Keratinocyte (primary cell): ENCODE measurements around the gene HECTD4. TPM values are rescaled to one million over a fixed set of nuclear protein-coding genes. Genes with fewer than 3 reads are reported as not detected.

ENCODE experiments used
- DNase-seq: peaks from one replicate; pipeline ENCODE4 v3.0.0-alpha.2; 2011; ENCODE audit warnings: low read depth, missing footprints, low spot score
- FAIRE-seq: peaks from 2 replicates; lab custom pipeline; 2011; peaks lifted over from hg19 to GRCh38; lab: Jason Lieb, UNC
- H2AFZ ChIP-seq: 2 replicates; pipeline ENCODE4 v1.6.0; 2012; ENCODE audit warnings: low read length, control low read depth, inconsistent platforms; ENCODE audit not compliant: control insufficient read depth
- H3K27ac ChIP-seq: 2 replicates; pipeline ENCODE4 v1.5.1; 2011; ENCODE audit warnings: low read length; ENCODE audit not compliant: control insufficient read depth, insufficient read depth
- H3K27me3 ChIP-seq: 3 replicates; pipeline ENCODE4 v1.6.0; 2011; ENCODE audit warnings: low read length; ENCODE audit not compliant: control insufficient read depth, insufficient read depth; ENCODE audit errors: extremely low read depth
- H3K36me3 ChIP-seq, 2 experiments: 2 replicates in 1 of 2; 3 replicates in 1 of 2; pipeline ENCODE4 v1.5.1; 2011; ENCODE audit warnings: low read length in 2 of 2, mild to moderate bottlenecking in 1 of 2; ENCODE audit not compliant: control insufficient read depth in 2 of 2, insufficient read depth in 2 of 2; ENCODE audit errors: extremely low read depth in 1 of 2
- H3K4me1 ChIP-seq: 3 replicates; pipeline ENCODE4 v1.5.1; 2011; ENCODE audit warnings: low read length; ENCODE audit not compliant: control insufficient read depth, insufficient read depth; ENCODE audit errors: extremely low read depth
- H3K4me2 ChIP-seq: 3 replicates; pipeline ENCODE4 v1.6.0; 2011; ENCODE audit warnings: low read depth, low read length; ENCODE audit not compliant: control insufficient read depth, insufficient read depth; ENCODE audit errors: extremely low read depth
- H3K4me3 ChIP-seq, 3 experiments: fragments of 200-600 bp in 1 of 3; sonication (generic) in 1 of 3; 2 replicates in 2 of 3; 3 replicates in 1 of 3; pipeline ENCODE4 v1.5.1; 2011 to 2016; ENCODE audit warnings: low read length in 3 of 3, mild to moderate bottlenecking in 3 of 3, control low read depth in 2 of 3, inconsistent platforms in 1 of 3, low read depth in 1 of 3, mixed read lengths in 1 of 3, mixed run types in 1 of 3, moderate library complexity in 1 of 3; ENCODE audit not compliant: control insufficient read depth in 2 of 3, insufficient read depth in 2 of 3; ENCODE audit errors: extremely low read depth in 1 of 3
- H3K79me2 ChIP-seq: 2 replicates; pipeline ENCODE4 v1.6.0; 2012; ENCODE audit warnings: low read length; ENCODE audit not compliant: control insufficient read depth, insufficient read depth
- H3K9ac ChIP-seq: 3 replicates; pipeline ENCODE4 v1.6.0; 2011; ENCODE audit warnings: low read length; ENCODE audit not compliant: control insufficient read depth, insufficient read depth; ENCODE audit errors: extremely low read depth
- H3K9me1 ChIP-seq: 3 replicates; pipeline ENCODE4 v1.6.0; 2011; ENCODE audit warnings: low read length; ENCODE audit not compliant: control insufficient read depth, insufficient read depth; ENCODE audit errors: extremely low read depth
- H3K9me3 ChIP-seq: 2 replicates; pipeline ENCODE4 v1.5.1; 2012; ENCODE audit warnings: low read depth, low read length; ENCODE audit not compliant: control insufficient read depth
- H4K20me1 ChIP-seq: 3 replicates; pipeline ENCODE4 v1.6.0; 2011; ENCODE audit warnings: low read length; ENCODE audit not compliant: control insufficient read depth, insufficient read depth; ENCODE audit errors: extremely low read depth
- EZH2 ChIP-seq: IDR thresholded peaks from one replicate; pipeline ENCODE4 v1.6.1; 2012; ENCODE audit warnings: inconsistent platforms, mild to moderate bottlenecking, low read length, moderate library complexity
- dilution Hi-C: fragments of 300-500 bp; cut with MboI; formaldehyde crosslinking; loops from one replicate; pipeline ENCODE4 v1.7.0; 2020; ENCODE audit warnings: low sequenced_read_pairs; ENCODE audit not compliant: extremely low pct_ligation_motif_present
- polyA plus RNA-seq, 5 experiments: library from polyadenylated mRNA; depleted of rRNA in 3 of 5; stranded (reverse) in 3 of 5; stranded (forward) in 1 of 5; unstranded in 1 of 5; fragments of >200 nt; gene quantifications; 1 replicate in 1 of 5; 2 replicates in 3 of 5; 3 replicates in 1 of 5; pipeline versions ENCODE4 v1.2.1 to v1.2.3, GENCODE V29; 2011 to 2012; ENCODE audit warnings: missing spikeins in 2 of 5, low read depth in 1 of 5, low replicate concordance in 1 of 5
- TF ChIP-seq, protein P1 (sequence below), 3 experiments: IDR thresholded peaks in 1 of 3; conservative IDR thresholded peaks in 1 of 3; optimal IDR thresholded peaks in 1 of 3; 2 replicates in 2 of 3; 3 replicates in 1 of 3; pipeline versions ENCODE3 to v1.5.1; 2011; ENCODE audit warnings: low read length in 3 of 3, mild to moderate bottlenecking in 3 of 3, moderate library complexity in 2 of 3, control low read depth in 1 of 3, inconsistent platforms in 1 of 3; ENCODE audit not compliant: insufficient read depth in 2 of 3; ENCODE audit errors: extremely low read depth in 1 of 3

HECTD4 gene
- polyA plus RNA-seq, 1 donor (not counting 4 experiments of a cell fraction or from before 2014, with no cell fraction given), result 7.5 TPM

DNA sequence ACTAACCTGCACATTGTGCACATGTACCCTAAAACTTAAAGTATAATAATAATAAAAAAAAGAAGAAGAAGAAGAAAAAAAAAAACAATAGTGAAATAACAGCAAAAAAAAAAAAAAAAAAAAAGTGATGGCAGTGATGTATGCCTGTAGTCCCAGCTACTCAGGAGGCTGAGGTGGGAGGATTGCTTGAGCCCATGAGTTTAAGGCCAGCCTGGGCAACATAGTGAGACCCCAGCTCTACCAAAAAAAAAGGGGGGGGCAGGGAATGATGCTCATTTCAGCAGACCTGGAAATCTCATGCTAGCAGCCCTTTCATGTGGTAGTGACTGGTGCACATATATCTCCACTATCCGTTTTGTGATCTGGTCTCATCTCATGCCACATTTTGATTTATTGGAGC, 236.1 kb downstream of the HECTD4 start:
- H3K4me3 ChIP-seq, result no peak overlapping the region
- peaks cover 19 to 38% of the 10 kb centered on the region in 2 experiments for H3K36me3 ChIP-seq
- H3K27ac ChIP-seq, result no peak overlapping the region
- no peak for DNase-seq
- H3K4me1 ChIP-seq, result peaks cover 10% of the 10 kb centered on the region
- dilution Hi-C loops, result no loop called here
- H3K9me3 ChIP-seq, result no peaks in the 10 kb centered on the region
- H4K20me1 ChIP-seq, result no peaks in the 10 kb centered on the region
- H3K9me1 ChIP-seq, result peaks cover 2% of the 10 kb centered on the region
- H3K4me2 ChIP-seq, result no peak overlapping the region
- no peak overlapping the region for H2AFZ ChIP-seq
- TF ChIP-seq, protein P1, sequence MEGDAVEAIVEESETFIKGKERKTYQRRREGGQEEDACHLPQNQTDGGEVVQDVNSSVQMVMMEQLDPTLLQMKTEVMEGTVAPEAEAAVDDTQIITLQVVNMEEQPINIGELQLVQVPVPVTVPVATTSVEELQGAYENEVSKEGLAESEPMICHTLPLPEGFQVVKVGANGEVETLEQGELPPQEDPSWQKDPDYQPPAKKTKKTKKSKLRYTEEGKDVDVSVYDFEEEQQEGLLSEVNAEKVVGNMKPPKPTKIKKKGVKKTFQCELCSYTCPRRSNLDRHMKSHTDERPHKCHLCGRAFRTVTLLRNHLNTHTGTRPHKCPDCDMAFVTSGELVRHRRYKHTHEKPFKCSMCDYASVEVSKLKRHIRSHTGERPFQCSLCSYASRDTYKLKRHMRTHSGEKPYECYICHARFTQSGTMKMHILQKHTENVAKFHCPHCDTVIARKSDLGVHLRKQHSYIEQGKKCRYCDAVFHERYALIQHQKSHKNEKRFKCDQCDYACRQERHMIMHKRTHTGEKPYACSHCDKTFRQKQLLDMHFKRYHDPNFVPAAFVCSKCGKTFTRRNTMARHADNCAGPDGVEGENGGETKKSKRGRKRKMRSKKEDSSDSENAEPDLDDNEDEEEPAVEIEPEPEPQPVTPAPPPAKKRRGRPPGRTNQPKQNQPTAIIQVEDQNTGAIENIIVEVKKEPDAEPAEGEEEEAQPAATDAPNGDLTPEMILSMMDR (optimal IDR thresholded peaks at IDR 0.05 in 1 of 3, IDR thresholded peaks at IDR 0.05 in 1 of 3, conservative IDR thresholded peaks at IDR 0.05 in 1 of 3; ENCODE audit: extremely low read depth in 1 of 3, insufficient read depth in 2 of 3, low read length in 3 of 3), result no peak
- TF ChIP-seq EZH2, result no peak
- H3K79me2 ChIP-seq, result no peaks in the 10 kb centered on the region
- H3K9ac ChIP-seq, result no peak overlapping the region
- no peak for FAIRE-seq
- H3K27me3 ChIP-seq, result no peaks in the 10 kb centered on the region

- Histone ChIP-seq H3K27ac (no peak overlapping the region), H3K9me1 (no peaks in the 10 kb centered on the region), H3K27me3 (no peaks in the 10 kb centered on the region), H3K9me3 (no peaks in the 10 kb centered on the region), H3K79me2 (no peaks in the 10 kb centered on the region), H3K9ac (no peak overlapping the region), H3K4me3 (no peak overlapping the region), H3K36me3 (peaks cover 22 to 24% of the 10 kb centered on the region in 2 experiments), H3K4me2 (no peak overlapping the region), H3K4me1 (no peaks in the 10 kb centered on the region), H4K20me1 (no peaks in the 10 kb centered on the region), H2AFZ (no peak overlapping the region)
- no peak for TF ChIP-seq EZH2
- TF ChIP-seq, protein P1 (optimal IDR thresholded peaks at IDR 0.05 in 1 of 3, IDR thresholded peaks at IDR 0.05 in 1 of 3, conservative IDR thresholded peaks at IDR 0.05 in 1 of 3; ENCODE audit: extremely low read depth in 1 of 3, insufficient read depth in 2 of 3, low read length in 3 of 3), result no peak
- dilution Hi-C loops, result no loop called here
- FAIRE-seq, result no peak
- DNase-seq, result no peak
These were observed 241.5 kb downstream of the HECTD4 start for GRCh38 chr12:112140728-112141127.
